ENCODE data around the gene SRCIN1. TPM values are rescaled to one million over a fixed set of nuclear protein-coding genes. Genes with fewer than 3 reads are reported as not detected.
"Not testable (repeated sequence)": the region's sequence is repeated elsewhere in the genome, so short reads cannot be mapped to it uniquely, and the experiment has no call there.

SRCIN1 gene, protein sequence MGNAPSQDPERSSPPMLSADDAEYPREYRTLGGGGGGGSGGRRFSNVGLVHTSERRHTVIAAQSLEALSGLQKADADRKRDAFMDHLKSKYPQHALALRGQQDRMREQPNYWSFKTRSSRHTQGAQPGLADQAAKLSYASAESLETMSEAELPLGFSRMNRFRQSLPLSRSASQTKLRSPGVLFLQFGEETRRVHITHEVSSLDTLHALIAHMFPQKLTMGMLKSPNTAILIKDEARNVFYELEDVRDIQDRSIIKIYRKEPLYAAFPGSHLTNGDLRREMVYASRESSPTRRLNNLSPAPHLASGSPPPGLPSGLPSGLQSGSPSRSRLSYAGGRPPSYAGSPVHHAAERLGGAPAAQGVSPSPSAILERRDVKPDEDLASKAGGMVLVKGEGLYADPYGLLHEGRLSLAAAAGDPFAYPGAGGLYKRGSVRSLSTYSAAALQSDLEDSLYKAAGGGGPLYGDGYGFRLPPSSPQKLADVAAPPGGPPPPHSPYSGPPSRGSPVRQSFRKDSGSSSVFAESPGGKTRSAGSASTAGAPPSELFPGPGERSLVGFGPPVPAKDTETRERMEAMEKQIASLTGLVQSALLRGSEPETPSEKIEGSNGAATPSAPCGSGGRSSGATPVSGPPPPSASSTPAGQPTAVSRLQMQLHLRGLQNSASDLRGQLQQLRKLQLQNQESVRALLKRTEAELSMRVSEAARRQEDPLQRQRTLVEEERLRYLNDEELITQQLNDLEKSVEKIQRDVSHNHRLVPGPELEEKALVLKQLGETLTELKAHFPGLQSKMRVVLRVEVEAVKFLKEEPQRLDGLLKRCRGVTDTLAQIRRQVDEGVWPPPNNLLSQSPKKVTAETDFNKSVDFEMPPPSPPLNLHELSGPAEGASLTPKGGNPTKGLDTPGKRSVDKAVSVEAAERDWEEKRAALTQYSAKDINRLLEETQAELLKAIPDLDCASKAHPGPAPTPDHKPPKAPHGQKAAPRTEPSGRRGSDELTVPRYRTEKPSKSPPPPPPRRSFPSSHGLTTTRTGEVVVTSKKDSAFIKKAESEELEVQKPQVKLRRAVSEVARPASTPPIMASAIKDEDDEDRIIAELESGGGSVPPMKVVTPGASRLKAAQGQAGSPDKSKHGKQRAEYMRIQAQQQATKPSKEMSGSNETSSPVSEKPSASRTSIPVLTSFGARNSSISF
- 0.03 and 0.80 TPM in 2 replicates for total RNA-seq (2014; rRNA removed; shearing (Covaris generic))

DNA sequence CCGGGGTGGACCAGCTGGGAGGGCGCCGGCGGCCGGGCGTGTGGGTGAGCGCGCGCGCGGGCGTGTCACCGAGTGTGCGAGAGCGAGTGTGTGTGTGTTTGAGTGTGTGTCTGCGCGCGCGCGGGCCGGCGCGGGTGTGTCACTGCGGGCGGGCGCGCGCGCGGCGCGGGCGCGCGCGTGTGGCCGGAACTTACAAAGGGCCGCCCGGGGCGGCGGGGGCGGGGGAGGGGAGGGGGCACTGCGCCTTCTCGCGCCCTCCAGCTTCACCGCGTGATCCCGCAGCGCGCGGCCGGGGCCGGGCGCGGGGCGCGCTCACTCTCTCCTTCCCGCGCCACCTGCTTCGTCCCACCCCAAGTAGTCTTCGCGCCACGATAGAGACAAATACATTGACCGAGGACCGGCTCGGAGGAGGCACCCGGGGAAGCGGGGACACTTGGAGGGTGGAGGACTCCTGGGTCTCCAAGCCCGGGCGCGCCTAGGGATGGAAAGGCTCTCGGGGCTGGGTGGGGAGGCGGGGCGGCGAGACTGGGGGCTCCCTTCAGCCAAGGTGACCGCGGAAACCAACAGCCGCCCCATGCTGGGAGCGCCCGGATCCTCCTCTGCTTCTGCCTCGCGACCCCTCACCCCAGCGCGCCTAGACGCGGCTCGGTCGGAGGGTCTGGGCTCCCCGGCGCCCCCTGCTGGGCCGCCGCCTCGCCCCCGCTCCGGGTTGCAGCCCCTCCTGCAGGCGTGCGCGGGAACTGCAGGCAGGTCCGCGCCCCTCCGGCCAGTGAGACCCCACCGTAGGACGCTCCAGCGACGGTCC is at the start of gene SRCIN1:
TSS of gene SRCIN1 (minus strand) at position 112 of the 805 bp plus-strand sequence. CDS start 247 bp downstream, outside the sequence.
- peak; percentile 62 for DNase-seq (ENCODE audit: low read depth)

DNA sequence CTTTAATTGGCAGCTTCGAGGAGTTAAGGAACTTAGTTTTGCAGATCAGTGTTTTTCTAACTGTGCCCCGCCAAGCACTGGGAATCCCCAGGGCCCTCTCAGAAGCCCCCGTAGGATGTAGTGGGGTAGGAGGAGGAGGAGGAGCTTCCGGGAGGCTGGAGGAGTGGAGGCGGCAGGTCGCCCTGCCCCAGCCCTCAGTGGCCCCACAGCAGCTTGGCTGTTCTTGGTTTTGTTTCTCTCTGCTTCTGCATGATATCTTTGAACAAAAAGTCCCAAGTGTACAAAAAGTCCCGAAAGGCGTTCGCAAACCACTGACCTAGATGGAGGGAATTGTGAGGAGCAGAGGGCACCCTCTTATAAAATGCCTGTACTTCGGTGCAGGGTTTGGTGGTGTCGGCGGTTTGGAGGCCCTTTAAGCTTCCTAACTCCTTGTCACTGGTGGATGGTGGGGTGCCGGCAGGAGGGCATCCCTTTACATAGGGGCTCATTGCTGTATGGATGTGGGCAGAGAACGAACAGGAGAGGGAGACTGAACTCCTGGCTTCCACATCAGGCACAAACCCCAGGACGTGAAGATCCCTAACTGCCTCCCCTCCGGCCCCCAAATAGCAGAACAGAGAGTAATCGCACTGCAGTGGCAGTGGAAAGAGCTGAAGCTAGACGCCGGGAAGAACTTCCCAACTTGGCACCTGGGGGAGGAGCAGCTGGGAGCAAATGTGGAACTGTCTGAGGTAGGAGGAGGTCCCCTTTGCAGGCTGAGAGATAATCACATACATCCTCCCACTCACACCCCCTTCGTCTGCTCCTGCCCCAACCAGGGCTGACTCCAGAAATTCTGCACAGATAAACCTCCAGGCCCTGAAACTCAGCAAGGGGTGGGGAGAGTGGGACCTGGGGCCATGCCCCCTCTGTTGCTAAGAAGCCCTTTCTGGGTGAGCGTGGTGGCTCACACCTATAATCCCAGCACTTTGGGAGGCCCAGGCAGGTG is 49.0 kb upstream of the SRCIN1 start:
- no peak for DNase-seq (ENCODE audit: low read depth)

DNA sequence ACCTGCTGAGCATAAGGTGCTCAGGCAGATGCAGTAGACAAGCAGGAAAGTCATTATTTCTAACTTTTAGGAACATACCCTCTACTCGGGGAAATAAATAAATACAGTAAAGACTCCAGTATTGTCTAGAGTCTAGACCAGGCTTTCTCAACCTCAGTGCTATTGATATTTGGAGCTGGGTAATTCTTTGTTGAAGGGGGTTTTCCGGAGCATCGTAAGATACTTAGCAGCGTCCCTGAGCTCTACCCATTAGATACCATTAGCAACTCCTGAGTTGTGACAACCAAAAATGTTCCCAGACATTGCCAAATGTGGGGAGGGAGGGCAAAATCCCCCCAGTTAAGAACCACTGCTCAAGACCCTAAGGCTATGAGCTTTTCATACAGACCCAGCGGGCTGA is 47.9 kb upstream of the SRCIN1 start:
- no peak for DNase-seq (ENCODE audit: low read depth)

DNA sequence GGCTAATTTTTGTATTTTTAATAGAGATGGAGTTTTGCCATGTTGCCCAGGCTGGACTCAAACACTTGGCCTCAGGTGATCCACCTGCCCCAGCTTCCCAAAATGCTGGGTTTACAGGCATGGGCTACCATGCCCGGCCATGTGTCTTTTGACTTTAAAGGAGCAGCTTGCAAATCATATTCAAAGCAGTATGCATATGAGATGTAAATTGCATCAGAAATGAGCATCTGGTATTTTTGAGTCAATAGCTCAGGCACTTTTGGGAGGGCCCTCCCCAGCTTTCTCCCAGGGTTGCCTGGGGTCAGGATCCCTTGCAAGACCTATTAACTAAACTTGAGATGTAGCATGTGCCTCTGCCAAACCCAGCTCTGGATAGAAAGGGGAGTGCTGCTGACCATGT is 47.5 kb upstream of the SRCIN1 start:
- DNase-seq (ENCODE audit: low read depth) = no peak

DNA sequence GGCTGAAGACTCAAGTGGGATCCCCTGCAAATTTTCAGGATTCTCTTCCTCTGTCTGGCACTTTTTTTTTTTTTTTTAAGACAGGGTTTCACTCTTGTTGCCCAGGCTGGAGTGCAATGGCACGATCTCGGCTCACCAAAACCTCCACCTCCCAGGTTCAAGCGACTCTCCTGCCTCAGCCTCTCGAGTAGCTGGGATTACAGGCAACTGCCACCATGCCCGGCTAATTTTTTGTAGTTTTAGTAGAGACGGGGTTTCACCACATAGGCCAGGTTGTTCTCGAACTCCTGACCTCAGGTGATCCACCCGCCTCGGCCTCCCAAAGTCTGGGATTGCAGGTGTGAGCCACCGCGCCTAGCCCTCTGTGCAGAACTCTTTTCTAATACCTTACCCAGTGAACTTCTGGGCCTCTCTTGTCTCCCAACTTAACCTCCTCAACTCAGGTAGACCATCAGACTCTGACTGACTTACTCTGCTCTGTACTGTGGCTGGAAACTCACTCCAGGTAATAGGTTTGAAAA is 45.0 kb upstream of the SRCIN1 start:
- DNase-seq (ENCODE audit: low read depth) = not testable (repeated sequence)

DNA sequence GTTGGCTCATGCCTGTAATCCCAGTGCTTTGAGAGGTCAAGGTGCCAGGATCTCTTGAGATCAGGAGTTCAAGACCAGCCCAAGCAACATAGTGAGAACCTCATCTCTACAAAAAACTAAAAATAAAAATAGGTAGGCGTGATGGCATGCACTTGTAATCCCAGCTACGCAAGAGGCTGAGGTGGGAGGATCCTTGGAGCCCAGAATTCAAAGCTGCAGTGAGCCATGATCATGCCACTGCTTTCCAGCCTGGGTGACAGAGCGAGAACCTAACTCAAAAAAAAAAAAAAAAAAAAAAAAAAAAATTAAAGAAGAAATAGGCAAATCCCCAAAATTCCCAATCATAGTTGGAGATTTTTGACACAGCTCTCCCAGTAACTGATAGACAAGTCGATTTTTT is 32.2 kb upstream of the SRCIN1 start:
- DNase-seq (ENCODE audit: low read depth) = no peak

DNA sequence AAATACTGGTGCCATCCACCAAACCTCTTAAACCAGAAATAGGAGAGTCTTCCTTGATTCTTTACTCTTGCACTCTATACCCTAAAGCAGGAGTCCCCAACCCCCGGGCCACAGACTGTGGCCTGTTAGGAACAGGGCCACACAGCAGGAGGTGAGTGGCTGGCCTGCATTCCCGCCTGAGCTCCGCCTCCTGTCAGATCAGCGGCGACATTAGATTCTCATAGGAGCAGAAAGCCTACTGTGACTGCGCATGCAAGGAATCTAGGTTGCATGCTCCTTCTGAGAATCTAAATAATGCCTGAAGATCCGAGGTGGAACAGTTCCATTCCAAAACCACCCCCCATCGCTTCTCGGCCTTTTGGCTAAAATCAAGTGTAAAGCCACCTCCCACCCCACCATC is 30.3 kb upstream of the SRCIN1 start:
- no peak for DNase-seq (ENCODE audit: low read depth)

DNA sequence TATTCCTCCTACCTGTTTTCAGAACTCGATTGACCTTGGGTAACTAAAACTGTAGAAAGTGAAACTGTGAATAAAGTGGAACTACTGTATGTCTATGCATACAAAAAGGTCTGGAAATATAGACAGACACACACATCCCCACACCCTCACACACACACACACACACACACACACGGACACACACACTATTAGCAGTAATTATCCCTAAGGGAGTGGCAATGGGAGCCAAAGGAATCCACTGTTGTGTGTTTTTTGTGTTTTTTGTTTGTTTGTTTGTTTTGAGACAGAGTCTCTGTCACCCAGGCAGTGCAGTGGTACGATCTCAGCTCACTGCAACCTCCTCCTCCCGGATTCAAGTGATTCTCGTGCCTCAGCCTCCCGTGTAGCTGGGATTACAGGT is 26.6 kb upstream of the SRCIN1 start:
- DNase-seq (ENCODE audit: low read depth) = no peak

DNA sequence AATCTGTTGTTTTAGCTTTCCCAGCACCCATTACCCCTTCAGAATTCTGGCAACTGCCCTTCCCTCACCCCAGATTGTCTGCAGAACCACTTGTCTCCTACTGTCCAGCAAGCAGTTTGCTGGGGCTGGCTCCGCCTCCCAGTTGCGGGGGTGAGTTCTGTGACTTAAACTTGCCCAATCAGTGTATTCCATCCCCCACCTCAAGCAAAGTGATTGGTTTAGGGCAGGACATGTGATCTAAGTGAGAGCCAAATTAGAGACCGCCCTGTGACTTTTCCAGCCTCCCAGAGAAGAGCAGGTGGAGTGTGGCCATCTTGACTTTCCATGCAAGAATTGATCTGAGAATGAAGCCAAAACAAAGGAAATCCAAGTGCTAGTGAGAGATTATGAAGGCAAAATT is 22.7 kb upstream of the SRCIN1 start:
- DNase-seq (ENCODE audit: low read depth) = peak; percentile 11

DNA sequence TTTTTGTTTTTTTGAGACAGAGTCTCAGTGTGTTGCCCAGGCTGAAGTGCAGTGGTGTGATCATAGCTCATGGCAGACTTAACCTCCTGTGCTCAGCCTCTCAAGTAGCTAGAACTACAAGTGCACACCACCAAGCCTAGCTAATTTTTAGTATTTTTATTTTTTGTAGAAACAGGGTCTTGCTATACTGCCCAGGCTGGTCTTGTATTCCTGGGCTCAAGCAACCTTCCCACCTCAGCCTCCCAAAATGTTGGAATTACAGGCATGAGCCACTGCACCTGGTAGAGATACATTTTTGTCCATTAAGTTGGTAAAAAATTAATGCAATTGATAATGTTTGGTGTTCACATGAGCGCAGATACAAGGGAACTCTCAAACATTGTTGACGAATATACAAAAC is 22.2 kb upstream of the SRCIN1 start:
- DNase-seq (ENCODE audit: low read depth) = no peak

DNA sequence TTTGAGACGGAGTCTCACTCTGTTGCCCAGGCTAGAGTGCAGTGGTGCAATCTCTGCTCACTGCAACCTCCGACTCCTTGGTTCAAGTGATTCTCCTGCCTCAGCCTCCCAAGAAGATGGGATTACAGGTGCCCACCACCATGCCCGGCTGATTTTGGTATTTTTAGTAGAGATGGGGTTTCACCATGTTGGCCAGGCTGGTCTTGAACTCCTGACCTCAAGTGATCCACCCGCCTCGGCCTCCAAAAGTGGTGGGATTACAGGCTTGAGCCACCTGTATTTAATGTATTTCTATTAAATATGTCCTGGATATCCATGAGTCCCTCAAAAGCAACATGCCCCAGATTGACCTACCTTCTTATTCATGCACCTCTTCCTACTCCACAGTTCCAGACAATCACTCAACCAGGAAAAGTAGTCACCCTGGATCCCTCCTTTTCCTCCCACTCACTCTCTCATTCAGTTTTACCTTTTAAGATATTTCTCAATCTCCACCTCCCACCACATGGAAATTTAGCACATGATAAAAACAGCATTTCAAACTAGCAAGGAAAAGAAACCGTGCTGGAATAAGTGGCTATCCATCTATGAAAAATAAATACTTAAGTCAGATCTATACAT is 21.0 kb upstream of the SRCIN1 start:
- not testable (repeated sequence) for DNase-seq (ENCODE audit: low read depth)

DNA sequence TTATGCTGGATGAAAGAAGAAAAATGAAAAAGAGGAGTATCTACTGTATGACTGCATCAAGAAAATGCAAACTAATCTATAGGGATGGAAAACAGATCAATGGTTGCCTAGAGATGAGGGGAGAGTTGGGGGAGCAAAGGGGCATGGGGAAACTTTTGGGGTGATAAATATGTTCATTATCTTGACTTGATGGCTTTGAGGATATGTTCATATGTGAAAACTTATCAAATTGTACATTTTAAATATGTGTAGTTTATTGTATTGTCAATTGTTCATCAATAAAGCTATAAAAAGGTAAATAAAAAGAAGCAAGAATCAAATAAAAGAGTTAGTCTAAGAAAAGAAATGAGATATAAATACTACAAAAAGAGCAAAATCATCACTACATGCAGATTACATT is 19.7 kb upstream of the SRCIN1 start:
- no peak for DNase-seq (ENCODE audit: low read depth)

DNA sequence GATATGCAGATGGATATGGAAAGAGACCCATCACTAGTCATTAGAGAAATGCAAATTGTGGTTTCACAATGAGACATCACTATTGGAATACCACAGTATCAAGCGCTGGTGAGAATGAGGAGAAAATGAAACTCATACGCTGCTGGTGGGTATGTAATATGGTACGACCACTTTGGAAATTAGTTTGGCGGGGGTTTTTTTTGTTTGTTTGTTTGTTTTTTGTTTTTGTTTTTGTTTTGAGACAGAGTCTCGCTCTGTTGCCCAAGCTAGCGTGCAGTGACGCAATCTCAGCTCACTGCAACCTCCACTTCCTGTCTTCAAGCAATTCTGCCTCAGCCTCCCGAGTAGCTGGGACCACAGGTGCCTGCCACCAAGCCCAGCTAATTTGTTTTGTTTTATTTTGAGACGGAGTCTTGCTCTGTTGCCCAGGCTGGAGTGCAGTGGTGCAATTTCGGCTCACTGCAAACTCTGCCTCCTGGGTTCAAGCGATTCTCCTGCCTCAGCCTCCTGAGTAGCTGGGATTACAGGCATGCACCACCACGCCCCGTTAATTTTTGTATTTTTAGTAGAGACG is 19.1 kb upstream of the SRCIN1 start:
- not testable (repeated sequence) for DNase-seq (ENCODE audit: low read depth)

DNA sequence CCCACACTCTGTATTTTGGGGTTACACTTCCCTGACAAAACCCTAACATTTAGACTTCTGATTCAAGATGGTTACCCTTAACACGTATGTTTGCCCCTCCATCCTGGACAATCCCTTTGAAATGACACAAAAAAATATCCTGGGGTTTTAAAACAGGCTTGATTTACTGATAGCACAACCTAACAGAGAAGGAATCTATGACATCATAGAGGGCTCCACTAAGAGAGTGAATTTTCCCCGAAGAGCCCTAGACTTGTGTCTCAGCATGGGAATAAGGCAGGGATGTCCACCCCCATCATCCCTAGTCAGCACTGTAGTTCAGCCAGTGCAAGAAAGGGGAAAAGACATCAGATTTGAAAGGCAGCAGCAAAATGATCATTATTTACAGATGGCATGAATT is 15.8 kb upstream of the SRCIN1 start:
- DNase-seq (ENCODE audit: low read depth) = no peak

DNA sequence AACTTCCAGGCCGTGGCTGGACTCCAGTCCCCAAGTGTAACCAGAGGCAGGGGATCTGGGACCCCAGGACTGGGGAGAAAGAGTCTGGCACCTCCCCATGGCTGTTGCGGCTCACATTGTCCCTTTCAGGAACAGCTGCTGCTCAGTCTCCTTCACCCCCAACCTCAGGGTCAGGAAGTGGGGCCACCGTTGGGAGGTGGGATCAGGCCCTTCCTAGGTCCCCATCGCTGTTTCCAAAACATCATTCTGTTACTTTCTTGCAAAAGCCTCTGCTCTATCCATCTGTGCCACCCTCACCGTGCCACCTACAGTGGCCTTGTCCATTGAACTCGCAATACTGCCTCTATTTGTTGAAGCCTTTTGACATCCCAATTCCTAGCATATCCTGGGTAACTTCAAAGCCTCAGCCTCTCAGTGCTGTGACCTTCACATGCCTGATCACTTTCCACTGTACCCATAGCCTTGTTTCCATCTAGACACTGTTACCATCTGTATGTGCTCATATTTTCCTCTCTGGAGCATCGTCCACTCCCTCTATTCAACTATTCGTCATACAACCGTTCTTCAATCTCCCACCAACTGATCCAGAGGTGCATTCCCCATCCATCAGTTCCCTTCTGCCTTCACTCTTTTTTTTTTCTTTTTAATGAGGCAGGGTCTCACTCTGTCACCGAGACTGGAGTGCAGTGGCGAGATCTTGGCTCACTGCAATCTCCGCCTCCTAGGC is 15.0 kb upstream of the SRCIN1 start:
- no peak for DNase-seq (ENCODE audit: low read depth)

DNA sequence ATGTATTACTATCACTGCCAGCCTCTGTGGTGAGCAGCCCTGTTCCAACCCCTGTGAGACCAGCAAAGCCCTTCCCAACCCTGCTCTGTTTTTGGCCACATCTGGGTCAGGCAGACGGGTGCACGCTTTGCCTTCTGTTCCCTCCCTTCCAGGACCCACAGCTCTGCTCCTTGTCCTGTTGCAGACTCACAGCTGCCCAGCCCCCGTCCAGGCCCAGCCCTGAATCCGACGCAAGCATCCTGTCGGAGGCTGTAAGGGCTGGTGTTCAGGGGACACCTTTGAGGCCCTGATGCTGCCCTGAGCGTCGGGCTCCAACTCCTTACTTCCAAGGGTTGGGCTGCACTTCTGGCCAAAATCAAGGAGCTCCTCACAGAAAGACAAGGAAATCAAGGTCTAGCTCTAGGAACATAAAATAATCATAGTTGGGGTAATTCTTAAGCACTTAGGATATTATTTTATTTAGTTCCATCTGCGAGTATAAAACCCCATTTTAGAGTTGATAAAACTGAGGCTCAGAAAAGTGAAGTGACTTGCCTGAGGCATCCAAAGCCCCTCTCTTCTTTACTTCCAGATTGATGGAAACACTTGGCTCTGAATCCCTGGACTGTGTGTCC is 14.3 kb upstream of the SRCIN1 start:
- DNase-seq (ENCODE audit: low read depth) = no peak

DNA sequence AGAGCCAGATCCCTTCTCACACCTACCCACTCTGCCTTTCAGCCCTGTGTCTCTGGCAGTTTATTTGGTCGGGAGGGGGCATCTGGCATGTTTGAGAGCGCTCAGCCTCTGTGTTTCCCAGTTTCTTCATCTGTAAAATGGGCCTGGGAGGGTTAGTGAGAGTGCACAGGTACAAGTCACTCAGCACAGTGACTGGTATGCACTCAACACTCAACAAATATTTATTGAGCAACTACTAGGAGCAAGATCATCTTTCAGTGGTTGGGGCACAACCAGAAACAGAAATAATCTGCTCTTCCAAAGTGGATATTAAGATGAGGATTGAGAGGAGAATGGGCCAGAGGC is 13.7 kb upstream of the SRCIN1 start:
- no peak for DNase-seq (ENCODE audit: low read depth)
